Measurements from ENCODE around the gene TCHHL1.
A peak's percentile ranks its signal among the peaks of the same experiment; 100 is the strongest.

The TCHHL1 gene

GRCh38 chr1:152036267-152037216, 52.3 kb downstream of the TCHHL1 start, which contains the start of gene S100A11:
S100A11 (minus strand) TSS chr1:152037004; CDS start chr1:152036915, 89 bp downstream.
- DNase-seq = peak; percentile 44

- DNase-seq = peak; percentile 89
Observed at GRCh38 chr1:152035539-152036266, 53.2 kb downstream of the TCHHL1 start.

- peak; percentile 73 for DNase-seq
Observed at GRCh38 chr1:152034654-152035538, 54.0 kb downstream of the TCHHL1 start.

GRCh38 chr1:152034324-152034653, 54.6 kb downstream of the TCHHL1 start:
- DNase-seq = no peak

All from NCI-H510A treated with DMSO at 0.1 percent for 48 hours (cell line).